ENCODE data around the gene APOA5.

- no peak for TF ChIP-seq EZH2 (IDR thresholded peaks at IDR 0.05; ENCODE audit: insufficient read depth, poor library complexity, severe bottlenecking)
- TF ChIP-seq EZH2phosphoT487 (IDR thresholded peaks at IDR 0.05; ENCODE audit: insufficient read depth, low read depth) = no peak
These were observed 4.7 kb downstream of the APOA5 start for GRCh38 chr11:116786966-116787365.

All from GM23248 (cell line).